Measurements from ENCODE around the gene ADAP1.

The ADAP1 gene

DNA sequence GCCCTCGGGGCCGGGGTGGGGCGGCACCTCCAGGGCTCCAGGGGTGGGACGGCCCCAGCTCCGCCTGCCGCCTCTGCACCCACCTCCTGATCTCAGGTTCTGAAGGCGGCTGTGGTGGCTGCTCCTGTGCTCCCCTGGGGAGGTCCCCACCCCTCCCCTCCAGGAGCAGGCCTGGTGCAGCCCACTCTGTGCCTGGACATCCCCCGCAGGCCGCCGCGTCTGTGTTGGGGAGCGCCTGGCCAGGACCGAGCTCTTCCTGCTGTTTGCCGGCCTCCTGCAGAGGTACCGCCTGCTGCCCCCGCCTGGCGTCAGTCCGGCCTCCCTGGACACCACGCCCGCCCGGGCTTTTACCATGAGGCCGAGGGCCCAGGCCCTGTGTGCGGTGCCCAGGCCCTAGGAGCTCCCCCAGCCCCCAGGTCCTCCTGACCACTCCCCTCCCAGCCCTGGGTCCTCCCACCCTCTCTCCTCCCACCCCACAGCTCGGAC is 34.0 kb upstream of the ADAP1 start:
- DNase-seq = no peak

DNA sequence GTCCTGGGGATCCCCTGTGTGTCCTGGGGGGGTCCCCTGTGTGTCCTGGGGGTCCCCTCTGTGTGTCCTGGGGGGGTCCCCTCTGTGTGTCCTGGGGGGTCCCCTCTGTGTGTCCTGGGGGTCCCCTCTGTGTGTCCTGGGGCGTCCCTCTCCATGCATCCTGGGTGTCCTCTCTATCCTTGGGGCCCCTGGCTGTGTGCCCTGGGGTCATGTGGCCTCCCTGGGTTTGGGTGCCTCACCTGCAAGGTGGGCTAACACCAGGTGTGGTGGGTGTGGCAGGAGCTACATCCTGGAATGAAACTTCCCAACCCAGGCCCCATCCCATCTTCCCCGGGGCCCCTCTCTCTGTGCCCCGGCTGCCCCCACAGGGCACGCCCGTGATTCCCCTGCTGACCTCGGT is 33.4 kb upstream of the ADAP1 start:
- DNase-seq = no peak

- no peak for DNase-seq
Measured at GRCh38 chr7:986766-987751, 32.6 kb upstream of the ADAP1 start.

DNA sequence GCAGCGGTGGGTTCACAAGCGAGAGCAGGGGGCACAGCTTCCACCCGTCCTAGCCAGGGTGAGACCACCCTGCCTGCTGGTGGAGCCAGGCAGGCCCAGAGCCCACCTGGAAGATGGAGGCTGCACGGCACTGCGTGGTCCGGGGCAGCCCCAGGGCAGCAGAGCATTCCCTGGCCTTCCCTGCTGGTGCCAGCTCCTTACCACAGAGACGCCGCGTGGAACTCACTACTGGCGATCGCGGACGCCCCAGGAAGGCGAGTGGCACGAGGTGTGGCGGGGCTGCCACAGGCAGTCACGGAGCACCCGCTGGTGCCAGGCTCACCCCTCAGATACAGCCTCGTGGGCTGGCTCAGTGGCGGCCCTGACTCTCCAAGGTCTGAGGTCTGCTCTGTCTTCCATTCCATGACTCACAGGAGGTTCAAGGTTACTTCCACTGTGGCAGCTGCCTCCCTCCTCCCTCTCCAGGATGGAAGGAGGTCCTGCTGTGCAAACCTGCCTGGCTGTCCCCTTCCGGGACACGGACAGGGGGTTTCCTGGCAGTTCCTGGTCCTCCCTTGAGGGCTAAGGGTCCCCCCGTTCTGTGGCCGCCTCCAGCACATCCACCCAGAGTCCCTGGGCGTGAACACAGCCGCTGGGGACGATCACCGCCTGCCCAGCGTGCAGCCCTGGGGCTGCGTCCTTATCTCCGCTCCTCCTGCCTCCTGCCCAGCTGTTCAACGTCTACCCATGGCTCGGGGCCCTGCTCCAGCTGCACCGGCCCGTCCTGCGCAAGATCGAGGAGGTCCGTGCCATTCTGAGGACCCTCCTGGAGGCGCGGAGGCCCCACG is 31.6 kb upstream of the ADAP1 start:
- DNase-seq = no peak

DNA sequence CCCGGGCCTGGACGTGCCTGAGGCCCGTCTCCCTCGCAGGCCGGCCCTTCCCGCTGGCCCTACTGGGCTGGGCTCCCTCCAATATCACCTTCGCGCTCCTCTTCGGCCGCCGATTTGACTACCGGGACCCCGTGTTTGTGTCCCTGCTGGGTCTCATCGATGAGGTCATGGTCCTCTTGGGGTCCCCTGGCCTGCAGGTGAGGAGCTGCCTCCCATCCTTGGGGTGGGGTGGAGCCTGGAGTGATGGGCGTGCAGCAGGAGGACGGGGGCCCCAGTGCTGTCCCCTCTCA is 30.6 kb upstream of the ADAP1 start:
- DNase-seq = no peak

DNA sequence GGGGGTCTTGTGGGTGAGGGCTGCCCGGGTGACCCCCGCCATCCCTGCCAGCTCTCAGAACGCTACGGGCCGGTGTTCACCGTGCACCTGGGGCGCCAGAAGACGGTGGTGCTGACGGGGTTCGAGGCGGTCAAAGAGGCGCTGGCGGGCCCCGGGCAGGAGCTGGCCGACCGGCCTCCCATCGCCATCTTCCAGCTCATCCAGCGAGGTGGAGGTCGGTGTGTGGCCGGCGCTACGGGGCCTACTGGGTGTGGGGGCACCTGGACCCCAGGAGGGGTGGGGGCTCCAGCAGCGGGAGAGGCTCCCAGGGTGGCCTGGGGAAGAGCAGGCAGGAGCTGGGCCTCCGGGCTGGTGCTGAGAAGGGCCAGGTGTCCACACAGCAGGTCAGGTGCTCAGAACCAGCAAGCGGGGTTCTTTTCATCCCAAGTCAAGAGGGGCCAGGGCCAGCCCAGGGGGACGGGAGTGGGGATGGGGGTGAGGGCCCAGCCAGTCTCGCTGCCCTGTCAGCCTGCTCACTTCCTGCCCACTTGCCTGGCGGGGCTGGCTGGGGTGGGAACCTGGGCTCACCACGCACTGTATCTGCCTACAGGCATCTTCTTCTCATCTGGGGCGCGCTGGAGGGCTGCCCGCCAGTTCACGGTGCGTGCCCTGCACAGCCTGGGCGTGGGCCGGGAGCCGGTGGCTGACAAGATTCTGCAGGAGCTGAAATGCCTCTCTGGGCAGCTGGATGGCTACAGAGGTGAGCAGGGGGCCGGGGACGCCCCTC is 30.1 kb upstream of the ADAP1 start:
- no peak for DNase-seq

GRCh38 chr7:983616-984071 is 29.2 kb upstream of the ADAP1 start:
- DNase-seq = no peak

DNA sequence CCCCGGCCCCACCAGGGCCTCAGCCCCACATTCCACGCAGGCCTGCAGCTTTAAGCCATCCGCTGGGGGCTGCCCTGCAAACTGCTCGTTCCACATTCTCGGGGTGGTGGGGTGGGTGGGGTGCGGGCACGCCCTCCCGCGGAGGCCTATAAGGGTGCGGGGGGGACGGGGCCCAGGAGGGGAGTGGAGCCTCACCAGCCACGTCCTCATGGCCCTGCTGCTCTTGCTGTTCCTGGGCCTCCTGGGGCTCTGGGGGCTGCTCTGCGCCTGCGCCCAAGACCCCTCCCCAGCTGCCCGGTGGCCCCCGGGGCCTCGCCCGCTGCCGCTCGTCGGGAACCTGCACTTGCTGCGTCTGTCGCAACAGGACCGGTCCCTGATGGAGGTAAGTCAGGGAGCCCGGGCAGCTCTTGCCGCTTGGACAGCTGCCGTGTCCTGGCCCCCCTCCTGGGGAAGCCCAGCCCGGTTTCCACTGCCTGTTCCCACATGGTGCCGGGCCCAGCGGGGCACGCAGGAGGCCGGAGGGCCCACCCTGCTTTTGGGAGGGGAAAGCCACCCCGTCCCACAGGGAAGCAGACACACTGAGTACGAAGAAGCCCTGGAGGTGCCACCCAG is 28.6 kb upstream of the ADAP1 start, which contains the start of gene CYP2W1:
TSS of gene CYP2W1 (plus strand) at position 178 of the 612 bp plus-strand sequence. CDS start at position 209, 31 bp downstream.
- no peak for DNase-seq

- DNase-seq = no peak
Measured at GRCh38 chr7:982511-983003, 28.1 kb upstream of the ADAP1 start.

DNA sequence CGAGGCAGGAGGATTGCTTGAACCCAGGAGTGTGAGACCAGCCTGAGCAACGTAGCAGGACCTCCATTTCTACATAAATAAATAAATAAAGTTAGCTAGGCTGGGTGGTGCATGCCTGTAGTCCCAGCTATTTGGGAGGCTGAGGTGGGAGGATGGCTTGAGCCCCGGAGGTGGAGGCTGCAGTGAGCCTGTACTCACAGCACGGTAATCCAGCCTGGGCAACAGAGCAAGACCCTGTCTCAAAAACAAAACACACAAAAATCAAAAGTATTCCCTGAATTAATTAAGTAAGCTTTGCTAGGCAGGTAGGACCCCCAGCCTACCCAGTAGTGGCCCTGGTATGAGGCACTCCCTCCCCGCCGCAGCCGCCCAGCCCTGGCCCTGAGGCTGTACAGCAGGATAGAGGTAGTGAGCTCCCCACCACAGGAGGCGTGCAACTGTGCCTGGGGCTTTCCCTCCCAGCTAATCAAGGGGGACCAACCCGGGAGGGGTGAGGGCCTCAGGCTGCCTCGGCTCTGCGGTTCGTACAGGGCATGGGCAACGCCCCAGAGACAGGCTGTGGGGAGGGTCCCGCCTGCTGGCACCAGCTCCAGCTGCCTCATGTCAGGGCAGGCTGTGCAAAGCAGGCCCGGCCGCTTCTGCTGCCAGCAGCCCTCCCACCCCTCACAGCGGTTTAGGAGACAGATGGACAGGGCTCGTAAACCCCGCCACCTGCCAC is 27.5 kb upstream of the ADAP1 start:
- peak; percentile 88 for DNase-seq

GRCh38 chr7:979886-980571 is 25.5 kb upstream of the ADAP1 start:
- DNase-seq = no peak

DNA sequence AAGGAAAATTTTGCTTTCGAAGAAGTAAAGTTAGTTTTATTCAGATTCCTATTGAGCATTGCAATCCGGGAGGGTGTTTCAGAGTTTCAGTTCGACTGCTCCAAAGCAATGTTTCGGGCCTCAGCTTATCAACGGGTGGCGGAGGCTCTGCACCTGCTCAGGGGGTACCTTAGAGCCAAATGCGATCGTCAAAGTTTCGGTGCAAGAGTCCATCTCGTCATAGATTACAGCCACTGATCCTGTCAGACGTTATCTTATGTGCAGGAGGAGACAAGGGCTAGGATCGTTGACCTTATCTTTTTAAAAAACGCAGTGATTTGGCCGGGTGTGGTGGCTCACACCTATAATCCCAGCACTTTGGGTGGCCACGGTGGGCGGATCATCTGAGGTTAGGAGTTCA is 24.7 kb upstream of the ADAP1 start:
- DNase-seq = no peak

DNA sequence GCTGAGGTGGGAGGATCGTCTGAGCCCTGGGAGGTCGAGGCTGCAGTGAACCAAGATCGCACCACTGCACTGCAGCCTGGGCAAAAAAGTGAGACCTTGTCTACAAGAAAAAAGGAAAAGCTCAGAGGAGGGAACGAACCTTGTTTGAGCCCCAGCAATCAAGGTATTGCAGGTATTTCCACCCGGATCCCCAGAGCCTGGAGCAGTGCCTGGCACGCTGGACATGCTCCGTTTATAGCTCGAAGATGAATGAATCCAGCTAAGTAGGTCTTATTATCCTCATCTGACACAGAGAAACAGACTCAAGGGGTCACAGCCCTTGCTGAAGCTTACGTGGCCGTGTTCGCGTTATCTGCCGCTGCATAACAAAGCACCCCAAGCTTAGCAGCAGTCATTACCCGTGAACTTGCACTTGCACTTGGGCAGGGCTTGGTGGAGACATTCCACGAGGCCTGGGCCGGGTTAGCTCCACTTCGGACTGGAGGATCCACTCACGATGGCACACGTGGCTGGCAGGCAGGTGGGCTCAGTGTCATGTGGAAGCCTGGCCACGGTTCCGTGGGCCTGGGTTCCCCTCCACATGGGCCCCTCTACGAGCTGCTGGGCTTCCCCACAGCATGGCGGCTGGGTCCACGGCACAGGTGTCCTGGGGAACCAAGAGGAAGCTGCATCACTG is 24.1 kb upstream of the ADAP1 start:
- no peak for DNase-seq

- DNase-seq = no peak
Measured at GRCh38 chr7:978049-978346, 23.5 kb upstream of the ADAP1 start.

DNA sequence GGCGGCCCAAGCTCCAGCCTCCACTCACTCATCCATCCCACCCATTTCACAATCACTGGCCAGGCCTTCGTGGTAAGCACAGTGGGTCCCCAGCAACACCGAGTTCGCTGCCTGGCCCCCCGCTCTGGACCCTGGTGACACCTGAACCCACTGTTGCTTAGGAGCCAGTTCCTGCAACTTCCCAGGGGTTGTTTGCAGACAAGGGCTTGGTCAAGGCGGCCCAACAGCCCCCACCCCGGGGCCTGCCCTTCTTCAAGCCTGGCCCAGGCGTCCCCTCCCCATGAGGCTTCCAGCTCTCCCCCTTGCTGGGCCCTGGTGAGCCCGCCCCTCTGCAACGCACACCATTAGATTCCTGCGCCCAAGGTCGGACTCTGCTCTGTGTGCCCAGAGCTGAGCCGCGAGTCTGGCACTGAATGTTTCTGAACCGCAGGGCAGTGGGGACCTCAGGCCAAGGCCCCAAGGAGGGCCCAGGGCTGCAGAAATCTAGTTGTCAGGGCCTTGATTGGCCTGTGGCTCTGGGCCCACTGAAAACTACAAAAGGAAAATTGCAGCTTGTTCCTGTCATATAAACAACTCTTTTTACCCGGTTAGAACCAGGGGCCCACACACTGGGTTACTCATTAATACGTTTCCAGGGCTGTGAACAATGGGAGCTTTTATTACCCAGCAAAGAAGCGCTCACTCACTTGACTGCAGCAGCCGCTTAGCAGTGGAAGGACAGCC is 23.0 kb upstream of the ADAP1 start:
- DNase-seq = no peak

DNA sequence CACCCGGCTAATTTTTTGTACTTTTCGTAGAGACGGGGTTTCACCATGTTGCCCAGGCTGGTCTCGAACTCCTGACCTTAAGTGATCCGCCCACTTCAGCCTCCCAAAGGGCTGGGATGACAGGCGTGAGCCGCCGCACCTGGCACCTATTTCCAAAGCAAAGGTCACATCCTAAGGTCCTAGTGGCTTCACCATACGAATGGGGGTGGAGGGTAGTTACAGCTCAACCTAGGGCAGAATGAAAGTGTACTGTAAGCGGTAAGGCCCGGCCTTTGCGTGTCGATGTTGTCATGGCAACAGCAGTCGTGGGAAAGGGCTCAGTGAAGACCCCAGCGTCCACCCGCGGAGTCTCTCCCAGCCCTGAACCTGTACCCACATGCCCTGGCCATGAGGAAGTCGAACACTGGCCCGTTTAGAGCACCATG is 22.4 kb upstream of the ADAP1 start:
- no peak for DNase-seq

- DNase-seq = no peak
Measured at GRCh38 chr7:975702-976473, 21.4 kb upstream of the ADAP1 start.

DNA sequence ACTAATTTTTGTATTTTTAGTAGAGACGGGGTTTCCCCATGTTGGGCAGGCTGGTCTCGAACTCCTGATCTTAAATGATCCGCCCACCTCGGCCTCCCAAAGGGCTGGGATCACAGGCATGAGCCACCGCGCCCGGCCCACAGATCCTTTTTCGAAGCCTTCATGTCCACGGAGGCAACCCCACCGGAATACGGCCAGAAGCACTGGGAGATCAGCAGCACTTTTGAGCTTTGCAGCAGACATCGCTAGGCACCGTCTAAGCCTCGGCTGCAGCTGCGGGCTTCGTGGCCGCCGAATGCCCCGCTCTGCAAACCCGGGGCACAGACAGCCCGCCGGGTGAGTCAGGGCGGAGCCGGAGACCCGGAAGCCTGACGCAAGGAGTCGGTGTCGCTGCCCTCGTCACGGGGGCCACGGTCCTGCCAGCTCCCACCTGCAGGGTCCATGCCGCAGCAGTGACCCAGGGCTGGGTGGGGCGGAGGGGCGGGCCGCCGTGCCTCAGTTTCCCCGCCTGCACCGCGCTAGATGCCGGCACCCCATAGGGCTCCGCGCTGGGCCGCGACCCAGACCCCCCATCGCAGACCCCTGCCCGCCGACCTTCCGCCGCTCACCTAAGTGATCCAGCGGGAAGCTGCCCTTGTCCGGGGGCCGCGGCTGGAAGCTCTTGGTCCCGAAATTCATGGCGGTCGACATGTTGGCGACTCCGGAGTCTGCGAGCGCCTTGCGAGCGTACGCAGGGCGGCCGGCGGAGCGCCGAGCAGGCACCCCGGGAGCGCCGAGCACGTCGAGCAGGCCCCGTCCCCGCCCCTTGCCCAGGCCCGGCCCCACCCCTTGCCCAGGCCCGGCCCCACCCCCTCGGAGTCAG is 20.6 kb upstream of the ADAP1 start, which contains the start of gene COX19:
TSS of gene COX19 (minus strand) at position 730 of the 862 bp plus-strand sequence. CDS start at position 690, 40 bp downstream.
- DNase-seq = peak; percentile 59
